Measurements from ENCODE around the gene DENND6A.
"Not testable (repeated sequence)": the region's sequence is repeated elsewhere in the genome, so short reads cannot be mapped to it uniquely, and the experiment has no call there.

Gene DENND6A

DNA sequence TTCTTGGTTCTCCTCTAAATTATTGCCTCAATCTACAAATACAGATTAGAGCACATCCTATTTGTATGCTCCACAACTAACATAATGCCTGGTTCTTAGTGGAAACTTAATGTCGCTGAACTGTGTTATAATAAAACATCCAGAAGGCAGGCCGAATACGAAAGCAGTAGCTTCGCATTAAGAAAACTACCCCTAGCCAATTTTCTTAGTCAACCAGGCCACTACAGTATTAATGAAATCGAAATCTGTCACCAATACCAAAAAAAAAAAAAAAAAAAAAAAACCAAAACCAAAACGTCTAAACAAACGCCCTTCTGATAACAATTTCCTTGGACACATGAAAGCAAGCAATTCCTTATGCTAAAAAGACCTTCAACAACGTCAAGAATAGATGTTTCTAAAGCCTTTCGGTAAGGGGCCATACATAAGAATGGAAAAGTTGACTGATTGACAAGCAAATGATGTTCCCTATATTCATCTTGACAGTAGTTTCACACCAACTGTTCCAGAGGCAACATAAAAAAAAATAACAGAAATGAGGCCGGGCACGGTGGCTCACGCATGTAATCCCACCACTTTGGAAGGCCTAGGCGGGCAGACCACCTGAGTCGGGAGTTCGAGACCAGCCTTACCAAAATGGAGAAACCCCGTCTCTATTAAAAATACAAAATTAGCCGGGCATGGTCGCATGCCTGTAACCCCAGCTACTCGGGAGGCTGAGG lies 1.3 kb downstream of the DENND6A start:
- no peak for DNase-seq

DNA sequence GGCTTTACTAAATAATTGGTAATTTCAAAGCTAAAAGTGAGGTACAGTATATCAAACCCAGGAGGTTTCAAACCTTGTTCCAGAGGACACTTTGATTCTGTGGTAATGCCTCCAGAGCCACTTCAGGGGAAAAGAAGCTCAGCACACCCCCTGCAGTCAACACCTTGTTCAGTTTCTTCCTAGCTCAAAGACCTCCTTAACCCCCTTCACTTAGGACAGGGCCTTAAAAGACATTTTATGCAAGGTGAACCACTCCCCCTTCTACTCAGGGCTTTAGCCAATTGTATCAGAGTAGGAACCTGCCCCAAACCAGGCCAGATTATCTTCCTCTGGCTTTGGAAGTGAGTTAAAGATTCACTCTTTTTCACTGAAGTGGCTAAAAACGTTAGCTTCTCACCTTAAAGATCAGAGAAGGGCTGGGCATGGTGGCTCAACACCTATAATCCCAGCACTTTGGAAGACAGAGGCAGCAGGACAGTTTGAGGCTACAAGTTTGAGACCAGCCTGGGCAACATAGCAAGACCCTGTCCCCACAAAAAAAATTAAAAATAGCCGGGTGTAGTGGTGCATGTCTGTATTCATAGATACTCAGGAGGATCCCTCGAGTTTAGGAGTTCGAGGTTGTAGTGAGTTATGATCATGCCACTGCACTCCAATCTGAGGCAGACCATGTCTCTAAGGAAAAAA lies 3.4 kb downstream of the DENND6A start:
- no peak for DNase-seq

DNA sequence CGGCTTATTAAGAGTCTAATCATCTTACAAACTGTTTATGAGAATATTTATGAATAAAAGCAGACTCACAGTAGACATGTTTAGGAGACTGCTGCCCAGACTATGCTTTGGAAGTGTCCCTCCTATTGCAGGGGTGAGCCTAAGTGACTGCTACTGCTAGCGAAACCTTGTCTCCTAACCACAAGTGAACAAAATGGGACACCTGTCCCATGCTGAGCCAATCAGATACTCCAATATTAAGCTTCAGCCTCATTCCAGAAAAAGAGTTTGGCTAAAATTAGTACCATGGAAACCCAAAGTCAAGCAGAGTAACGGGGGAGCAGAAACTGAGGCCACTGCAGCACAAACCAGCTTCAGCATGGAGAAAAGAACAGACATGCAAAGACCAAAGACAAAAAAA lies 4.6 kb downstream of the DENND6A start:
- DNase-seq, result no peak

DNA sequence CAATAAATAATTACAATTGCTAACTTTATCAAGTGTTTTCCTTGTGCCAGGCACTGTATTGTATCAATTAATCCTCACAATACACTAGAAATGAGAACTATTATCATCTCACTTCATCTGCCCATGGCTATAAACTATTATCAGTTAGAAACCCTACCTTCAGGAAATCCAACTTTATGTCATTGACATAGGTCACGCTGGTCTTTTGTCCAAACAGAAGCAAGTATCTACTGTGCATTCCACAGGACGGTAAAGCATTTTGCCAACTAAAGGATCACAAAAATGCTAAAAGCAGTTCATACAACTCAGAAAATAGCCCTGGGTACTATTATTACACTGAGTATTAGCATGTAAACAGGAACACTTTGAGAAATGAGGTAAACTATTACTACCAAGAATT lies 9.6 kb downstream of the DENND6A start:
- no peak for DNase-seq

DNA sequence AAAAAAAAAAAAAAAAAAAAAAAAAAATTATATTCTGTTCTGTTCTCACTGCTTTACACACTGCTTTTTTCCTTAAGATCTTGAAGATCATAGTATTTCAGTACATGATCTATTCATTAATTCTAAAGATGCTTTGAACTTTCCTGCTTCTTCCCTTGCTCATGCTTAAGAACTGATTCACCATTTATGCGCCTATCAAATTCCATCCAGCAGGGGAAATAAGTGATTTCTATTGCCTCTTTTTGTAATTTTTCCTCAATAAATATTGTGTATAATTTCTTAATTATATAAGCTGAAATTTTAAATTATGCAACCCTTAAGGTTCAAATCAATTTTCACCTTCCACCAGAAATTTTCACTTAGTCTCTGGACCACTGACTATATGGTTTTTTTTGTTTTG lies 10.6 kb downstream of the DENND6A start:
- no peak for DNase-seq

DNA sequence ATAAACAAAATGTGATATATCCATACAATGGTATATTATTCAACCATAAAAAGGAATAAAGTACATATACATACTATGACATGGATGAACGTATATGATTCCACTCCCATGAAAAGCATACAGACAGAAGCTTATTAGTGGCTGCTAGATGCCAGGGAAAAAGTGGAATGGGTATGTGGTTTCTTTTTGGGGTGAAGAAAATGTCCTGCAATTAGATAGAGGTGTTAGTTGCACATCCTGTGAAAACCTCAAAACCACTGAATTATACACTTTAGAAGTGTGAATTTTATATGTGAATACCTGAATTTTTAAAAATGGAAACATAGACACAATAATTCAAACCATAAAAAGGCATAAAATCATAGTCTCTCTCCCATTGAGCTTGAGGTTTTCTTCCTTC lies 11.2 kb downstream of the DENND6A start:
- no peak for DNase-seq

DNA sequence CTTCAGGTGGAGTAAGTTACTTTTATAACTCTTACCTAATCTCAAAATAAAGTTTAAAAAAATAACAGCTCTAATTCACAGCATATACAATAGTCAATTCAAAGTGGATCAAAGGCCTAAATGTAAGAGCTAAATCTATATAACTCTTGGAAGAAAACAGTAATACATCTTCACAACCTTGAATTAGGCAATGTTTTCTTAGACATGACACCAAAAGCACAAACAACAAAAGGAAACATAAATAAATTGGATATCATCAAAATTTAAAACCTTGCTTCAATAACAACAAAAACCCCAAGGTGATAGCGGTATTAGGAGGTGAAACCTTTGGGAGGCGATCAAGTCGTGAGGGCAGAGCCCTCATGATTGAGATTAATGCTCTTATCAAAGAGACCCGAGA lies 12.8 kb downstream of the DENND6A start:
- no peak for DNase-seq

DNA sequence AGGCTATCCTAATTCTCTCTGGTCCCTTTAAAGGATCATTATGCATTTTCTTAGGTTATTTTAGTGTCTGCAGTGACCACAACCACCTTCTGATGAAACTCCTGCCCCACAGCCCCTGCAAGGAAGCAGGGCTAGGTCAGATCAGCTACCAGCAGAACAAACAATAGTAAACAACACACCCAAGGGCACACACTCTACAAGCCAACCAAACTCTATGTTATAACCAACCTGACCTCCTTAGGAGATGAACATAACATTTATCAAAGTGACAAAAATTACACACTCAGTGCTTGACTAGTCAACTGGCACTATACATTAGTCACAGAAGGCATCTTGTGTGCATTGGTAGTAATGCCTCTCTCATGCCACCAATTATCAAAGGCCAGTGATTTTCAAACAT lies 17.3 kb downstream of the DENND6A start:
- DNase-seq, result no peak

DNA sequence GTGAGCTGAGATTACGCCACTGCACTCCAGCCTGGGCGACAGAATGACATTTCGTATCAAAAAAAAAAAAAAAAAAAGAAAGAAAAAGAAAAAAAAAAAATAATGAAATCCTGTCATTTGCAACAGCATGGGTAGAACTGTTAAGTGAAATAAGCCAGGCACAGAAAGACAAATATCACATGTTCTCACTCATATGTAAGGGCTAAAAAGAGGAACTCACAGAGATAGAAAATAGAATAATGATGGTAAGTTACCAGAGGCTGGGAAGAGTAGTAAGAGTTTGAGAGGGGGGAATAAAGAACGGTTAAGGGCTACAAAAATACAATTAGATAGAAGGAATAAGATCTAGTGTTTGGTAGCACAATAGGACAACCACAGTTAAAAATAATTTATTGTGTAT lies 19.7 kb downstream of the DENND6A start:
- DNase-seq, result no peak

DNA sequence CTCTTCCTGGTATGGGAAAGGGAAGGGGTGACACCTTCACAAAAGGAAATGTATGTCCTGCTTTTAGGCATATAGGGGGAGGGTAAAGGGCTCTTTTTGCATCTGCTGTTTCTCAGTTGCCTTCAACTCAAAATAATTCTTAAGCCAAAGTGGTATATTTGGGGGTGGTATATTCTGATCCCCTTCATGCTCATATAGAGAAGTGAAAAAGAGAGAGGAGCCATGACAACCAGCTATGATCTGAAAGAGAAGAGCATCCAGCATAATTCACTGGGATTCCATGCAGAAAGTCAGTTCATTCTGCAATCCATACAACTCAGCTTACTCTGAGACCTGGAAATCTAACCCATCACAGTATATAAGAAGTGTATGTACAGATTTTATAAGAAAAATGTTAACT lies 22.3 kb downstream of the DENND6A start:
- DNase-seq, result no peak

DNA sequence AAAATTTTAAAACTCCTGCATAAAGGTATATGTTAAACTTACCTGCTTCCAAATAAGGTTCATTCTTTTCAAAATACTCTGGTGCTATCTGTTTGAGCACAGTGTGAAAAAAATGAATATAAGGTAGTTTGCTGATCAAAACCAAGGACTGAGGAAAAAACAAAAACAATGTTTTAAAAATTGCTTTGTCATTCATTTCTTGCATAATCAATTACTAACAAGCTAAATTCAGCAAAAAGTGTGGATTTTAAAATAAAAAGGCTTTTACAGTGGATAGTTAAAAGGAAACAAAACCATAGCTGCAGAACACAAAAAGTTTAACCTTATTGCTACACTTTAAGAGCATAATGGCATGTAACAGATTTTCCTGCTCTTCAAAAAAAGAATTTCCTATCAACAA lies 31.5 kb downstream of the DENND6A start:
- no peak for DNase-seq

DNA sequence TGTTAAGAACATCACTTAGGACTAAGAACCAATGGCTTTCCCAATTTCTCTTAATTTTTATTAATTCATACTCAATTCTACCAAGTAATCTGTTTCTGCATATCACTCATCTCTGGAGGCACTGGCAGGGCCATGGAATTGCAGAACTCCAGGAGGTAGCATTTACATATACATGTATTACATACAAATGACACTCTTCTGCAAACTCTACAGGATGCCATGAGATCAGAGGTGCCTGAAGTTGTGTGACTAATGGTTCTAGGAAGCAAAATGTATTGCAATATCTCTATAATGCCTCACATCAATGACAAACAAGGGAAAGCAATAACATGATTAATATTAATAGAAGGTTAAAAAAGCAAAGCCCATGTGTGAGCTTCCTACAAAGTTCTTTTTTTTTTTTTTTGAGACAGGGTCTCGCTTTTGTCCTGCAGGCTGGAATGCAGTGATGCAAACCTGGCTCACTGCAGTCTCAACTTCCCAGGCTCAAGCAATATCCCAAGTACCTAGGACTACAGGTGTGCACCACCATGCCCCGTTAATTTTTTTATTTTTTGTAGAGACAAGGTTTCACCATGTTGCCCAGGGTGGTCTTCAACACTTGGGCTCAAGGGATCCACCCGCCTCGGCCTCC lies 33.0 kb downstream of the DENND6A start:
- DNase-seq, result no peak

DNA sequence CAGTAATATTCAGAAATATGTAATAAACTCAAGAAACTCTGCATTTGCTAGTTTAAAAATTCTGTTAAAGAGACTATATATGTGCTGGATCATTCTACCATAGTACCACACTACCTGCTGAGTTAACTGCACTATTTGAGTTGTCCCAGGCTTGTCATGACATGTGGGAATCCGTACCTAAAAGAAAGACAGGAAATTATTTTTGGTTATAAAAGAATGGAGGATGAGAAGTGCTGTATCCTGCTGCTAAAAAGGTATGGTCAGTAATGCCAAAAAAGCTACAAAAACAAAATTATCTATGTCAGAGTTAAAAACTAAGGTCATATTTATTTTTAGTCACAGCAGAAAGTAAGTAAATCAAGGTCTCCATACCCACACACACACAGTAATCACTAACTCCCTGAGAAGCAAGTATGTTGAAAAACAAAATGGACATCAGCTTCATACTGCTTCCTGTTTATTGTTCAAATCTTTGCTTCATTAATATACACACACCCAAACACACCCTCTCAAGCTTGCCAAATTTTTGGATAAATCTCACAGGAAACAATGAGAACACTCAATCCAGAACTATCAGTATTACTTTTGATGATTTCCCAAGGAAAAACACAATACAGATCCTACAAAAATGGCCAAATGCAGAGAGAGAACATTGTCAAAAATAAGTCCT lies 33.7 kb downstream of the DENND6A start:
- DNase-seq, result no peak

DNA sequence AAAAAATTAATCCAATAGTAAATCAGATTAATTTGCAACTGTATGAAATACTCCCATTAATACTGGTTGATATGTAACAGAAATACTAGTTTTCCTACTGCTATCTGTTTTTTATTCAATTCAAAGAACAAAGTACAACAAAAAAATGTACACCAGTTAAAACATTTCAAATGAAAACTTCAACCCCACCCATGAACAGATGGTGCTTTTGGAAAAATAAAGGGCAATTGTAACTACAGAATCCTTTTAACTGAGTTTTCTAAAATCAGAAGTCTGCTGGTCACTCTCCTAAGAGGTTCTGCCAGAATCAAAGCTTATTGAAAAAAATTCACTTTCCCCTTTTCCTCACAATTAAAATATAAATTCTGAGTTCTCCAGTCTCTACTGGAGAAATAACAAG lies 34.3 kb downstream of the DENND6A start:
- no peak for DNase-seq

DNA sequence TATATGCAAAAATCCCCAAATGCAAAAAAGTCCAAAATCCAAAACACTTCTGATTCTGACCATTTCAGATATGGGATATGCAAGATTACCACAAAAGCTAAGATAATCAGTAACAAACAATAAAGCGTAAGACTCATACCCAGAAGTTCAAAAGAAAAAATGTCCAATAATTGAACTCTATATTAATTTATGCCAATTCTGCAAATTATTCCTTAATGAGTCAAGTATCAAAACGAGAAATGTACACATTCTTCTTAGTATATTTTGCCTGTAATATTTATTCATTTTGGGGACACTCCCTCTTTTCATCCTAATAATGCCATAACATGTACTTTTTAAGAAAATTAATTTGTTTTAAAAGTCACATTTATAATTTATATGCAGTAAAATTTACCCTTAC lies 37.1 kb downstream of the DENND6A start:
- DNase-seq, result no peak

DNA sequence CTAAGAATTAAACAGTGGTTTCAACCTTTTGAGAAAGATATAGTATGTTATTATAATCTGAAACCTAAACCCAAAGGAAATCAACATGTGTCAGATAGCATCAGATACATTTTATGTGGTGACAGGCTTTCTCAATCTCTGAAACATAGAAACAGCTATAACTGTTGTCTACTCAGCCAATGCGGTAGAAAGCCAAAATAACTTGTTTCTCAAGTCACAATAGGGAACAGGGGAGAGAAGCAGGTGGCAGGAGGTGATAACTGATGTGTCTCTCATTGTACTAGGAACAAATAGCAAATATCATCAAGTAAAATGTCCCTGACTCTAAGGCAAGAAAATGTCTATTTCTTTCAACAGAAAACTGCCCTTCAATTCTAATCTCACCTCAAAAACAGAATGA lies 38.6 kb downstream of the DENND6A start:
- DNase-seq, result no peak

DNA sequence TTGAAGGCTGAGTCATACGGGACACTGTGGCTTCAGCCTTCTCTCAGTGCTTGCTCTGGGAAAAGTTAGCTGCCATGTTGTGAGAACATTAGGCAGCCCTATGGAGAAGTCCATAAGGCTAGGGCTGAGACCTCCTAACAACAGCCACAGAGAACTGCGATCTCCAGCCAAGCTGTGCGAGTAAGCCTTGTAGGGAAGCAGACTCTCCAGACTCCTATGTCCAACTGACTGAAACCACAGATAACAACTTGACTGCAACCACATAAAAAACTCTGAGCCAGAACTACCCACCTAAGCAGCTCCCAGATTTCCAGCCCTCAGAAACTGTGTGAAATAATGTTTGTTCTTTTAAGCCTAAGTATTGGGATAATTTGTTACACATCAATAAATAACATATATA lies 40.7 kb downstream of the DENND6A start:
- no peak for DNase-seq

DNA sequence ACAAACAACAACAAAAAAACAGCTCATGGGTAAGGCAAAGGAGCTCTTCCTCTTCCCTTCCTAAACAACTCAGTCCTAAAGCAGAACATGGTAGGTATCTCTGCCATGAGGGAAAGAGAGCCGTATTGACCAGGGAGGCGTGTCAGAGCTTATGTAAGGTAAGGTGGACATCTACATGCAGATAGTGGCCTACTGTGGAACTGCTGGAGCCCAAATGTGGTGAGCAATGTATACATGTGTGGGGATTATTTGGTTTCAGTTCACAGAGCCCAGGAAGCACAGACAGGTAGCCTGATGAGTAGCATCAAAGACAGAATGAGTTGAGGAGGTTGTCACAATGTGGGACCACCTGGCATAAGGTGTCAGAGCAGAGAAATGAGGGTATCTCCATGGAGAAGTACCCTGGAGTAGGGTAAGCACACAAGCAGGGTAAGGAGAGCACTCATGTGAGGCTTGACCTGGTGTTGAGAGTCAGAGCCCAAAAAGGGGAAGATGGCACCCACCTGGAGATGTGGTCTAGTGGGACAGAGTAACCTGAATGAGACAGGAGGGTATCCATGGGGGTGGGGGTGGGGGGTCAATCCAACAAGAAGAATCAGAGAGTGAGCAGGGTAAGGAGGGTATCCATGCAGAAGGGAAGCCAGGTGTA lies 45.5 kb downstream of the DENND6A start:
- DNase-seq, result no peak

DNA sequence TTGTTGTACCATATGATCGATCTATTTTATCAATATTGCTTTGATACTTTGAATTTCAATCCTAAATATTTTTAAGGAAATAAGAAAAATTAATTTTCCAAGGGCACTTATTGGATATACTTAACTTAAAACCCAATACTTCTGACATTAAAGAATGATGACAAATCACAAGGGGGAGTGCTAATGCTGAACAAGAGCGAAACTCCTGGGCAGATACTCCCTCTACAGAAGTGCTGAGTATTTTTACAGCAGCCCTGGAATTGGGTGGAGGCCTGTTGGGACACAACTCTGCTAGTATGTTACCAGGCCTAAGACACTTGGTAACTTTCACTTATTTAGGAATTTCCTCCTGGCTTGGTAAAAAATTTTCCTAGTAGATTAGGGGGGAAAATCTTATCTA lies 46.2 kb downstream of the DENND6A start:
- no peak for DNase-seq

DNA sequence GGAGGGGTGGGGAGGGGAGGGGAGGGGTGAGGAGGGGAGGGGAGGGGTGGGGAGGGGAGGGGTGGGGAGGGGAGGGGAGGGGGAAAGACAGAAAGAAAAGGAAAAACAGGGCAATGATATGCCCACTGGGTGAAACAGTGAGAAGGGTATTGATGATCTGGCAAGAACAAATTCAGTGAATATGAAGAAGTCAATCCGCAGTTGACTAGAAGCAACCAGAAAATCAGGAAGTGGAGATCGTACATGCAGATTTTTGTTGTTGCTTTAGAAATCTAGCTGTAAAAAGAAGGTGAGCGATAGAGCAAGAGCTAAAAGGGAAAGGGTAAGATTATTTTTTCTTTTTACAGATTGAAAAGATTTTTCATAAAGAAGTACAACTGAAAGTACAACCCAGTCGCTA lies 48.1 kb downstream of the DENND6A start:
- no peak for DNase-seq

DNA sequence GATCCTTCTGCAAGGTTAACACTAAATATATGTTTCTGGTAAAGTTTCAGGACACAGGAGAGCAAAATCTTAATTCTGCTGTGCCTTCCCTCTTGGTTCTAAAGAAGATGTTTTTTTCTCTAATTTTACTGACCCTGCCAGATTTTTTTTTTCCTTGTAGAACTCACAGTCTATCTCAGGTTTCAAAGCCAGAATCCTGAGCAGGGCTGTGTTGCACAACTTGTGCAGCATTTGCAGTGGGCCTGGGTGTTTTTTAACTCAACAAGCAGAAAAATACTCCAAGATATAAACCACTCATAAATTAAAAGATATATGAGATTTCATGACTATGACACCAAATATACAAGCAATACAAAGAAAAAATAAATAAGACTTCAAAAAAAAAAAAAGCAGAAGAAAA lies 55.5 kb downstream of the DENND6A start:
- no peak for DNase-seq

DNA sequence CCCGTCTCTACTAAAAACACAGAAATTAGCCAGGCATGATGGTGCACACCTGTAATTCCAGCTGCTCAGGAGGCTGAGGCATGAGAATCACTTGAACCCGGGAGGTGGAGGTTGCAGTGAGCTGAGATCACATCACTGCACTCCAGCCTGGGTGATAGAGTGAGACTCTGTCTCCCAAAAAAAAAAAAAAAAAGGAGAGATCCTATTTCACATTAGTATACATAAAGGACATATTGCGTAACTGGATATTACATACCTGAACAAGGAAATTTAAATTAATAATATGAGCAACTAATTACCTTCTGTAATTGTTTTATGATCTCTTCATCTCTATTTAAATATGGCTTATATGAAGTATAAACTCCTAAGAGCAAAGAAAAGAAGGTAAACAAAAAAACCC lies 58.6 kb downstream of the DENND6A start:
- DNase-seq, result not testable (repeated sequence)

DNA sequence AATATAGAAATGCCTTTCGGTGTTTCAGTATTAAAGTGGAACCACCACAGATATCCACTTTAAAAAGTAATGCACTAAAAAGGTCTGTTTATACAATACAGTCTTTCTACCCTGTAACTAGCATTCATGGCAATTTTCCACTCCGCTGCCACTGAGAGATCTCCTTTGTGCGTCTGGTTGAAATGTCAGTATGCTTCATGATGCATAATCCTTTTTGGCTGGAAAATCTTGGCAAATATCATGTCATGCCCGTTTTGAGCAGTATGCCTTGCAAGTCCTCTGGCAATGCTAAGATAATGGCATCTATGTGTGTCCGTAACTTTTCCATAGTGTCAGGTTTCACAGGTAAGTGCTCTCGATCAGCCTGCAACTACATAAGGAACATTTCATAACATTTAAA lies 64.9 kb downstream of the DENND6A start:
- no peak for DNase-seq

Measured in SHP77 treated with DMSO at 0.1 percent for 48 hours (cell line).